ENCODE data around the gene HNRNPH3. TPM values are rescaled to one million over a fixed set of nuclear protein-coding genes. Genes with fewer than 3 reads are reported as not detected.

Gene HNRNPH3
- total and polyA plus RNA-seq, 2 donors (not counting 1 experiment from before 2014, with no cell fraction given), result 23.6 to 124 TPM

GRCh38 chr10:68385740-68386139 is 53.9 kb downstream of the HNRNPH3 start:
- WGBS (ENCODE audit: insufficient coverage), result no CpG with 5 or more reads among the region's 2 CpGs
- no peak for TF ChIP-seq EZH2 (IDR thresholded peaks at IDR 0.05; ENCODE audit: borderline replicate concordance, insufficient read depth, low read depth, low read length, poor library complexity, severe bottlenecking)
- ChIA-PET POLR2A (no interaction called here), CTCF (interaction anchor here (0.7 kb wide), 1 partner anchor 52 kb away, joined by 3 read pairs; no protein-coding TSS in a partner anchor)
- Mint-ChIP-seq H3K27me3 (no peaks in the 10 kb centered on the region), H3K4me1 (no peaks in the 10 kb centered on the region), H3K9me3 (ENCODE audit: insufficient read depth) (no peaks in the 10 kb centered on the region), H3K27ac (no peak overlapping the region), H3K4me3 (no peak overlapping the region)
- no peak overlapping the region for H3K4me2 ChIP-seq (replicated peaks; ENCODE audit: low read depth, low read length, poor library complexity, severe bottlenecking)
- no peak overlapping the region for H3K9ac ChIP-seq (ENCODE audit: low read length)
- H3K4me1 ChIP-seq (ENCODE audit: control insufficient read depth in 2 of 2, insufficient read depth in 2 of 2, low read length in 2 of 2), result no peaks in the 10 kb centered on the region
- H4K20me1 ChIP-seq (ENCODE audit: control insufficient read depth, insufficient read depth, low read length, poor library complexity, severe bottlenecking), result no peaks in the 10 kb centered on the region
- peaks cover 4 to 47% of the 10 kb centered on the region in 2 experiments for H3K36me3 ChIP-seq (replicated peaks in 1 of 2; ENCODE audit: control extremely low read depth in 1 of 2, control insufficient read depth in 1 of 2, extremely low read depth in 1 of 2, insufficient read depth in 2 of 2, low read length in 1 of 2)
- no peak overlapping the region for H2AFZ ChIP-seq (ENCODE audit: insufficient read depth, low read depth, low read length, poor library complexity, severe bottlenecking)
- H3K9me3 ChIP-seq (ENCODE audit: control extremely low read depth in 1 of 3, control insufficient read depth in 2 of 3, insufficient read depth in 1 of 3, low read length in 2 of 3), result no peaks in the 10 kb centered on the region
- H3K27ac ChIP-seq (ENCODE audit: low read length in 2 of 2), result no peak overlapping the region
- intact Hi-C loops (cut with micrococcal nuclease), result no loop called here
- H3K4me3 ChIP-seq (ENCODE audit: control extremely low read depth in 1 of 5, extremely low read depth in 1 of 5, insufficient read depth in 1 of 5, low read depth in 2 of 5, low read length in 4 of 5), result no peak overlapping the region
- H3K27me3 ChIP-seq (replicated peaks in 1 of 4; ENCODE audit: control extremely low read depth in 1 of 4, control insufficient read depth in 3 of 4, insufficient read depth in 4 of 4, low read length in 3 of 4), result no peaks in the 10 kb centered on the region
- DNase-seq, result no peak
- H3K79me2 ChIP-seq (ENCODE audit: control insufficient read depth, insufficient read depth, low read length), result no peaks in the 10 kb centered on the region
- ATAC-seq (ENCODE audit: low read depth), result no peak

Other genes with a start within 250 kb of the HNRNPH3 start
- not detected in 2 replicates for gene MYPN, start 222.6 kb upstream of the HNRNPH3 start, total RNA-seq
- gene MYPN, start 222.6 kb upstream of the HNRNPH3 start, polyA plus RNA-seq, result not detected in 2 replicates
- gene ATOH7, start 100.0 kb upstream of the HNRNPH3 start, total RNA-seq, result not detected in 2 replicates
- gene ATOH7, start 100.0 kb upstream of the HNRNPH3 start, polyA plus RNA-seq, result not detected in 2 replicates
- 3.0 and 4.7 TPM in 2 replicates for gene PBLD, start 864 bp downstream of the HNRNPH3 start, total RNA-seq
- gene PBLD, start 864 bp downstream of the HNRNPH3 start, polyA plus RNA-seq, result 0.40 and 0.42 TPM in 2 replicates
- gene RUFY2, start 75.2 kb downstream of the HNRNPH3 start, total RNA-seq, result 38.7 and 41.6 TPM in 2 replicates
- gene RUFY2, start 75.2 kb downstream of the HNRNPH3 start, polyA plus RNA-seq, result 5.8 and 8.7 TPM in 2 replicates
- 5.6 and 6.5 TPM in 2 replicates for gene DNA2, start 139.9 kb downstream of the HNRNPH3 start, total RNA-seq
- 1.6 and 2.7 TPM in 2 replicates for gene DNA2, start 139.9 kb downstream of the HNRNPH3 start, polyA plus RNA-seq
- gene SLC25A16, start 195.5 kb downstream of the HNRNPH3 start, total RNA-seq, result 23.4 and 24.6 TPM in 2 replicates
- 10.5 and 17.8 TPM in 2 replicates for gene SLC25A16, start 195.5 kb downstream of the HNRNPH3 start, polyA plus RNA-seq
- gene TET1, start 228.3 kb downstream of the HNRNPH3 start, total RNA-seq, result 1.1 and 1.4 TPM in 2 replicates
- gene TET1, start 228.3 kb downstream of the HNRNPH3 start, polyA plus RNA-seq, result 0.30 and 0.45 TPM in 2 replicates